ENCODE data around the gene ZNRF1.

ZNRF1 gene

DNA sequence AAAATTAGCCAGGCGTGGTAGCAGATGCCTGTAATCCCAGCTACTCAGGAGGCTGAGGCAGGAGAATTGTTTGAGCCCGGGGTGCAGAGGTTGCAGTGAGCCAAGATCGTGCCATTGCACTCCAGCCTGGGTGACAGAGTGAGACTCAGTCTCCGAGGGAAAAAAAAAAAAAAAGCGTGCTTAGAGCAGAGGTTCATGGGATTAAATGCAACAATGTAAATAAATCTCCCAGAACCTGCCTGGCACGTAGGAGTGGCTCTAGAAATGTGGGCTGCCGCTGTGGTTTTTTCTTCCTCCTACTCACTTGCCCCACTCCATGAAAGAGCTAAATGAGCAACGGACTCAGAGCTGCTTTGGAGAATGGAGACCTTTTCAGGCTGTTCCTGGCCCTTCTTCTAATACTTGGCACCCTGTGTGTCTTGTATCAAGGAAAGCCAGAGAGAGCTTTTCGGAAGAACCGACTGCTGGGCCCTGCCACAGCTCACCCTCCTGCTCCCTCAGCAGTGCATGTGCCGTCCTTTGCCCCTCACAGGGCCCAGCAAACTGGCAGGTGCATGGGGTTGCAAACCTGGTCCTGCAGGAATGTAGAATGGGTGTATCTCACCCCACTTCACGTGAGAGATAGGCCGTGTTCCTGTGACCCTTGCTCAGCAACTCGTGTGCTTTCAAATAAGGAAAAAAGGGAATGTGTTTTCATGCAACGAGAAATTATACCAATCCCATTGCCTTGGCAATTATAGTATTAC is 65.8 kb downstream of the ZNRF1 start:
- Histone ChIP-seq H3K9me3 (ENCODE audit: control insufficient read depth, low read length) (no peaks in the 10 kb centered on the region), H3K27me3 (replicated peaks; ENCODE audit: control insufficient read depth, insufficient read depth, low read length, poor library complexity, severe bottlenecking) (no peaks in the 10 kb centered on the region), H3K4me1 (ENCODE audit: control insufficient read depth, insufficient read depth, low read length, poor library complexity, severe bottlenecking) (peaks cover 10% of the 10 kb centered on the region), H3K36me3 (ENCODE audit: control insufficient read depth, insufficient read depth, low read length) (no peaks in the 10 kb centered on the region), H3K4me3 (ENCODE audit: insufficient read depth, low read depth, low read length, poor library complexity, severe bottlenecking) (no peak overlapping the region), H3K27ac (ENCODE audit: insufficient read depth, low read length, poor library complexity, severe bottlenecking) (no peak overlapping the region)
- DNase-seq: no peak

DNA sequence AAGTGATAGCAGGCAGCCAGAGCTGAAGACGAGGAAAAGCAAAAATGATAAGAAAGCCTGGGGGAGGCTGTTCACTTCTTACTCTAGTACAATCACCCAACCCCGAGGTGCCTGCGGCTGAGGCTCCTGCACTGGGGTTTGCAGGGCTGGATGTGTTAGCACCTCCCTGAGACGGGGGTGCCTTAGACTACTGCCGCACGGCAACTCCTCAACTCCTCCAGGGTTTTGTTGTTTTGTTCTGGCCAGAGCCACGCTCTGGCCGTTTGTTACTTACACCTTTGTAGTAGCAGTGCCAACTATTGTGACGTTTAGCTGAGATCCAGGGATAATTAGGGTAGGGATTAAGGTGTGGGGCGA is 66.3 kb downstream of the ZNRF1 start:
- peaks cover 10% of the 10 kb centered on the region for H3K4me1 ChIP-seq (ENCODE audit: control insufficient read depth, insufficient read depth, low read length, poor library complexity, severe bottlenecking)
- no peaks in the 10 kb centered on the region for H3K9me3 ChIP-seq (ENCODE audit: control insufficient read depth, low read length)
- DNase-seq: no peak
- H3K27me3 ChIP-seq (replicated peaks; ENCODE audit: control insufficient read depth, insufficient read depth, low read length, poor library complexity, severe bottlenecking): no peaks in the 10 kb centered on the region
- no peak overlapping the region for H3K4me3 ChIP-seq (ENCODE audit: insufficient read depth, low read depth, low read length, poor library complexity, severe bottlenecking)
- H3K36me3 ChIP-seq (ENCODE audit: control insufficient read depth, insufficient read depth, low read length): no peaks in the 10 kb centered on the region
- no peak overlapping the region for H3K27ac ChIP-seq (ENCODE audit: insufficient read depth, low read length, poor library complexity, severe bottlenecking)

DNA sequence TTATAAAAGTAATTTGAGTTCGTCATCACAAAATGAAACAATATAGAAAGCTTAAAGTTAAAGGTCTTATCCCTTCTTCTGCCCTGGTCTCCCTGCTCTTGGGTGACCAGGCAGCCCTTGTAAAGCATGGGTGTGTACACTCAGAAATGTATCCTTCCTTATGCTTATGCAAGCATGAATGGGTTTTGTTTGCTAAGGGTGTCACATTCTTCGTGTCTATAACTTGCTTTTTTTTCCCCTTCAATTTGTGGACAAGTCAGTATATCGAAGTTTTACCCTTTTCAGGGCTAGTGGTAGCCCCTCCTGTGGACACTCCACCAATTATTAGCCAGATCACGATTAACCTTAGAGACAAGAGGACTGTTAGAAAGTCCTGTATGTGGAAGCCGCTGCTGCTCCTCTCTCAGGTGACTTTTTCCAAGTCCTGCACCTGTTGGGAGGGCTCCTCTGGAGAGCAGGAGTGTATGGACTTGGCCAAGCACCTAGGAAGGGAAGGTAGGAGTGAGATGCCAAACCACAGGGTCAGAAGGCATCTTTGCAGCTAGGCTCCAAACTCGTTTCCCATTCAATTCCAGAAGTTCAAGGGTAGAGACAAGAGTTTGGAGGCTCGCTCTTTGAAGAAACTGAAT is 66.8 kb downstream of the ZNRF1 start:
- Histone ChIP-seq H3K9me3 (ENCODE audit: control insufficient read depth, low read length) (no peaks in the 10 kb centered on the region), H3K27me3 (replicated peaks; ENCODE audit: control insufficient read depth, insufficient read depth, low read length, poor library complexity, severe bottlenecking) (no peaks in the 10 kb centered on the region), H3K36me3 (ENCODE audit: control insufficient read depth, insufficient read depth, low read length) (no peaks in the 10 kb centered on the region), H3K4me3 (ENCODE audit: insufficient read depth, low read depth, low read length, poor library complexity, severe bottlenecking) (no peak overlapping the region), H3K27ac (ENCODE audit: insufficient read depth, low read length, poor library complexity, severe bottlenecking) (no peak overlapping the region), H3K4me1 (ENCODE audit: control insufficient read depth, insufficient read depth, low read length, poor library complexity, severe bottlenecking) (peaks cover 10% of the 10 kb centered on the region)
- no peak for DNase-seq

DNA sequence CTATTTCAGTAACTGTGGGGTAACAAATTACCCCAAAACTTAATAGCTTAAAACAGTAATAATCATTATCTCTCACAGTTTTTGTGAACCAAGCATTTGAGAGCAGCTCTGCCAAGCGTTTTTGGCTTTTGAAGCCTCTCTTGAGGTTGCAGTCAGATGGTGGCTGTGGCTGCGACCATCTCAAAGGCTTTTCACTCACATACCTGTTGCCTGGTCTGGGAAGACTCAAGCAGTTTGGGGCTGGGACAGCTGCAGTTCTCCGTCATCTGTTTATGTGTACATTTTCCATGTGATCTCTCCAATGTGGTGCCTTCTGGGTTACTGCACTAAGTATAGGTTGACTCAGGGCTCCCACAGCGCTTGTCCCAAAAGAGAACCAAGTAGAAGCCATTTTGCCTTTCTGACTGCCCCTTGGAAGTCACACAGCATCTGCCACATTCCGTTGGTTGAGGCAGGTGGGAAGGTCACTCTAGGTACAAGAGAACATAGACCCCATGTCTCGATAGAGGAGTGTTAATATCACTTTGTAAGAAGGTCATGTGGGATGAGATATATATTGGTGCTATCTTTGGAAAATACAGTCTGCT is 68.1 kb downstream of the ZNRF1 start:
- no peaks in the 10 kb centered on the region for H3K27me3 ChIP-seq (replicated peaks; ENCODE audit: control insufficient read depth, insufficient read depth, low read length, poor library complexity, severe bottlenecking)
- no peaks in the 10 kb centered on the region for H3K9me3 ChIP-seq (ENCODE audit: control insufficient read depth, low read length)
- DNase-seq: no peak
- no peaks in the 10 kb centered on the region for H3K36me3 ChIP-seq (ENCODE audit: control insufficient read depth, insufficient read depth, low read length)
- H3K27ac ChIP-seq (ENCODE audit: insufficient read depth, low read length, poor library complexity, severe bottlenecking): no peak overlapping the region
- peaks cover 10% of the 10 kb centered on the region for H3K4me1 ChIP-seq (ENCODE audit: control insufficient read depth, insufficient read depth, low read length, poor library complexity, severe bottlenecking)
- H3K4me3 ChIP-seq (ENCODE audit: insufficient read depth, low read depth, low read length, poor library complexity, severe bottlenecking): no peak overlapping the region

DNA sequence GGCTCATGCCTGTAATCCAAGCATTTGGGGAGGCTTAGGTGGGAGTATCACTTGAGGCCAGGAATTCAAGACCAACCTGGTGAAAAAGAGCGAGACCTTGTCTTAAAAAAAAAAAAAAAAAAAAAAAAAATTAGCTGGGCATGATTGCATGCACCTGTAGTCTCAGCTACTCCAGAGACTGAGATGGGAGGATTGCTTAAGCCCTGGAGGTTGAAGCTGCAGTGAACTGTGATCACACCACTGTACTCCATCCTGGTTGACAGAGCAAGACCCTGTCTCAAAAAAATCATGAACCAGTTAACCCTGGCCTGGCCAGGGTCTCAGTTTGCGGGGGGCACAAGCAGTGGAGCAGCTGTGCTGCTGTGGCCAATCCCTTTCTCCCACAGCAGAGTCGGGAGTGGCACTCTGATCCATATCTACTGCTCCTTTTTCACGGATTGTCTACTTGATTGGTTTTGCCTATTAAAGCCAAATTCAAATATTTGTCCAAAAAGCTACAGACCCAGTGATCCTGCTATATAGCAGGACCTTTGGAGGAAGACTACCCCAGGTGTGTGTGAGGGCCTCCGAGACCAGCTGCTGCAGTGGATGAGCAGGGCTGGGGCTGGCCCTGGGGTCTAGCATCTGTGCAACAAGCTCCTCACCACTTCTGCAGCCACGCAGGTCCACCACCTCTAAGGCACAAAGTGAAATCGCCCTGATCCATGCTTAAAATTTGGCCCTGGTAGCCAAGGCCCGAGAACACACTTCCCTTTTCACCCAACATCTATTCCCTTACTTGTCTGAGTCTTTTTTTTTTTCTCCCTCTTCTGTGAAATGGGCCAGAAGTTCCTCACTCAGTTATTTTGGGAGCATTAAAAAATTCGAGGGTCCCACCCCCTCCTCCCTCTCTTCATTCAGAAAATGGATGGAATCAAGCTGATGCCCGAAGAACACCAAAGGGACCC is 69.5 kb downstream of the ZNRF1 start:
- Histone ChIP-seq H3K9me3 (ENCODE audit: control insufficient read depth, low read length) (no peaks in the 10 kb centered on the region), H3K4me3 (ENCODE audit: insufficient read depth, low read depth, low read length, poor library complexity, severe bottlenecking) (no peak overlapping the region), H3K36me3 (ENCODE audit: control insufficient read depth, insufficient read depth, low read length) (no peaks in the 10 kb centered on the region), H3K27me3 (replicated peaks; ENCODE audit: control insufficient read depth, insufficient read depth, low read length, poor library complexity, severe bottlenecking) (no peaks in the 10 kb centered on the region), H3K27ac (ENCODE audit: insufficient read depth, low read length, poor library complexity, severe bottlenecking) (no peak overlapping the region), H3K4me1 (ENCODE audit: control insufficient read depth, insufficient read depth, low read length, poor library complexity, severe bottlenecking) (peaks cover 10% of the 10 kb centered on the region)
- no peak for DNase-seq

DNA sequence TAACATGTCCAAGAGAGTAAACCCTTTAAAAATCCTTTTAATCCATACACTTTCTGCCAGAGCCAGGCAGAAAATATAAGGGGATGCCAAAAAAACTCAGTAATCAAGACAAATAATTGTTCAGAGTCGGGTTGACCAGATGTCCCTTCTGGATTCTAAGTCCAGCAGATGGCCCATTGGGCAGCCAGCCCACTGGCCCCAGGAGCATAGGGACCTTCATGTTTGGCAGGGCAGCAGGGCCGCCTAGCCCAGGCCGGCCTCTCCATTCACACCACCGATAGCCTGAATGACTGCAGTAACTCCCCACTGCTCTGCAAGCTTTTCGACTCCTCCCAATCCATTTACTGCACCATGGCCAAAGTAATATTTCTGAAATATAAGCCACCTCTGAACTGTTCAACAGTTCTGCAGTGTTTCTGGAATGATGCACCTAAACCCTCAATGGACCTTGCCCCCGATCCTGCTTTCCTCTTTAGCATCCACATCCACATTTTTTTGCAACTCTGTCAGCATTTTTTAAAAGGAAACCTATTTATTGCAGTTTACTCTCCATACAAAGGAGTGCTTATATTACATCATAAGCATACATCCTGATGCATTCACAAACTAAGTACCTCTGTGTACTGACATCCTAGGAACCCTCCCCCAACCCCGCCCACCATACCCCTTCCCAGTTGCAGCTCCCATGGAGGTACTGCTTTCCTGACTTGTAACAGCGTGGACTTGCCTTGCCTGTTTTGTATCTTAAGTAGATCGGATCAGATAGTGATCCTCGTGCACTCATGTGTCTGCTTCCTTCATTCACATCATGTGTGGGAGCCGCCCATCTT is 71.4 kb downstream of the ZNRF1 start:
- Histone ChIP-seq H3K4me1 (ENCODE audit: control insufficient read depth, insufficient read depth, low read length, poor library complexity, severe bottlenecking) (peaks cover 8% of the 10 kb centered on the region), H3K9me3 (ENCODE audit: control insufficient read depth, low read length) (no peaks in the 10 kb centered on the region), H3K4me3 (ENCODE audit: insufficient read depth, low read depth, low read length, poor library complexity, severe bottlenecking) (no peak overlapping the region), H3K27me3 (replicated peaks; ENCODE audit: control insufficient read depth, insufficient read depth, low read length, poor library complexity, severe bottlenecking) (no peaks in the 10 kb centered on the region), H3K36me3 (ENCODE audit: control insufficient read depth, insufficient read depth, low read length) (no peaks in the 10 kb centered on the region), H3K27ac (ENCODE audit: insufficient read depth, low read length, poor library complexity, severe bottlenecking) (no peak overlapping the region)
- no peak for DNase-seq

DNA sequence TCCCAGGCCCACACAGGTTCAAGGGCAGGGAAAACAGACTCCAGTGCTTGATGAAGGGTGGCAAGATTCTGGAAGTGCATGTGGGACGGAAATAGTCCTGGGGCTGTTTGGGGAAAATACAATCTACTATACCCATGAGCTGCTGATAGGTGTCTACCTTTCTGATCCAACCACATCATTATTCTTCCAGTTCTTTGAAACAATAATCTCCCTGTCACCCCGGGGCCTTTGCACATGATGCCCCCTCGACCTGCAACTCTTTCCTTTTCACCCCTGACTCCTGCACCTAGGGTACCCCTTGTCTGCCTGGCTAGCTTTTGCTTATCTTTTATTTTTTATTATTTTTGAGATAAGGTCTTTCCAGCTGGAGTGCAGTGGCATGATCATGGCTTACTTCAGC is 72.8 kb downstream of the ZNRF1 start:
- DNase-seq: no peak
- Histone ChIP-seq H3K4me1 (ENCODE audit: control insufficient read depth, insufficient read depth, low read length, poor library complexity, severe bottlenecking) (peaks cover 21% of the 10 kb centered on the region), H3K36me3 (ENCODE audit: control insufficient read depth, insufficient read depth, low read length) (no peaks in the 10 kb centered on the region), H3K27ac (ENCODE audit: insufficient read depth, low read length, poor library complexity, severe bottlenecking) (no peak overlapping the region), H3K27me3 (replicated peaks; ENCODE audit: control insufficient read depth, insufficient read depth, low read length, poor library complexity, severe bottlenecking) (no peaks in the 10 kb centered on the region), H3K4me3 (ENCODE audit: insufficient read depth, low read depth, low read length, poor library complexity, severe bottlenecking) (no peak overlapping the region), H3K9me3 (ENCODE audit: control insufficient read depth, low read length) (no peaks in the 10 kb centered on the region)

DNA sequence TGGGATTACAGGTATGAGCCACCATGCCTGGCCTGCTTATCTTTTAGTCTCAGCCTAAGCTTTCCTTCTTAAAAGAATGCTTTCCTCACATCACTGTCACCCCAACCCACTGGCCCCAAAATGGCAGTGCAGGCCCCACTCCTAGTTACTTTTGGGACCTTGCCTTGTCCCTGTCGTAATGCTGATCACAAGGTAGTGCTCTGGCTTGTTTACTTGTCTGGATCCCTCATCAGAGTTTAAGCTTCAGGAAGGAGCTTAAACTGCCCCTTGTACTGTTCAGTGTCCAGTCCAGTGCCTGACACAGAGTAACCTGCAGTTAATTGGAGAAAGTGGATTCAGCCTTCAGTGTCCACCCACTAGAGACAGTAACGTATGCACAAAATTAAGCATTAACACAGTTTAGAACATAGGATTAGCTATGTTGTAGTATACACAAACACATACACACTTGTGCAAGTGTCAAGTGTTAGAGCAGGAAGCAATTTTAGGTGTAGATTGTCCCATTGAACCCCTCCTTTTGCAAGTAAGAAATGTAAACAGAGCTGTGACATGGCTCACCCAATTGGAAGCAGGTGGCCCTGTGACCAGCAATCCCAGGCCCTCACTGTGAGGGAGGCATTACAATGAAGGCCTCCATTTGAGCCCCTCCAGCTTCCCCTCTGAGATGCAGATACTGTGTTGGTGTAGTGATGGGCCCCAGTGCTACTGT is 73.6 kb downstream of the ZNRF1 start:
- no peak for DNase-seq

More for the DNA sequence above, 73.6 kb downstream of the ZNRF1 start:
- no peaks in the 10 kb centered on the region for H3K27me3 ChIP-seq (replicated peaks; ENCODE audit: control insufficient read depth, insufficient read depth, low read length, poor library complexity, severe bottlenecking)
- H3K9me3 ChIP-seq (ENCODE audit: control insufficient read depth, low read length): no peaks in the 10 kb centered on the region
- H3K27ac ChIP-seq (ENCODE audit: insufficient read depth, low read length, poor library complexity, severe bottlenecking): no peak overlapping the region
- no peak overlapping the region for H3K4me3 ChIP-seq (ENCODE audit: insufficient read depth, low read depth, low read length, poor library complexity, severe bottlenecking)
- H3K4me1 ChIP-seq (ENCODE audit: control insufficient read depth, insufficient read depth, low read length, poor library complexity, severe bottlenecking): peaks cover 24% of the 10 kb centered on the region
- H3K36me3 ChIP-seq (ENCODE audit: control insufficient read depth, insufficient read depth, low read length): no peaks in the 10 kb centered on the region

Data from effector memory CD4-positive, alpha-beta T cell (primary cell).